ENCODE data around the gene SPRED3. TPM values are rescaled to one million over a fixed set of nuclear protein-coding genes. Genes with fewer than 3 reads are reported as not detected.

SPRED3 gene
- total RNA-seq, 1 donor from 2014 or later: 0.62 TPM

GRCh38 chr19:38399081-38399480 lies 10.6 kb downstream of the SPRED3 start:
- Histone ChIP-seq H3K4me3 (no peak overlapping the region), H3K4me1 (peaks cover 8% of the 10 kb centered on the region), H3K27ac (no peak overlapping the region), H3K36me3 (no peaks in the 10 kb centered on the region), H3K27me3 (ENCODE audit: low read depth) (peaks cover 58% of the 10 kb centered on the region), H3K9me3 (no peaks in the 10 kb centered on the region)
- ATAC-seq: no peak
- DNase-seq: no peak
- no peak for TF ChIP-seq CTCF (IDR thresholded peaks at IDR 0.05)
- intact Hi-C loops (cut with DNase I): no loop called here

GRCh38 chr19:38399537-38399936 lies 11.0 kb downstream of the SPRED3 start:
- Histone ChIP-seq H3K36me3 (no peaks in the 10 kb centered on the region), H3K4me3 (no peak overlapping the region), H3K27me3 (ENCODE audit: low read depth) (peaks cover 54% of the 10 kb centered on the region), H3K9me3 (no peaks in the 10 kb centered on the region), H3K4me1 (peaks cover 12% of the 10 kb centered on the region), H3K27ac (no peak overlapping the region)
- ATAC-seq (no peak), DNase-seq (no peak)
- intact Hi-C loops (cut with DNase I): no loop called here
- TF ChIP-seq CTCF (IDR thresholded peaks at IDR 0.05): no peak

GRCh38 chr19:38400361-38400760 lies 11.9 kb downstream of the SPRED3 start:
- peaks cover 7% of the 10 kb centered on the region for H3K36me3 ChIP-seq
- no peaks in the 10 kb centered on the region for H3K9me3 ChIP-seq
- ATAC-seq (no peak), DNase-seq (no peak)
- H3K4me3 ChIP-seq: no peak overlapping the region
- peaks cover 46% of the 10 kb centered on the region for H3K27me3 ChIP-seq (ENCODE audit: low read depth)
- no peak for TF ChIP-seq CTCF (IDR thresholded peaks at IDR 0.05)
- H3K4me1 ChIP-seq: peaks cover 12% of the 10 kb centered on the region
- H3K27ac ChIP-seq: no peak overlapping the region
- intact Hi-C loops (cut with DNase I): no loop called here

GRCh38 chr19:38401148-38401547 lies 12.7 kb downstream of the SPRED3 start:
- ATAC-seq: no peak
- intact Hi-C loops (cut with DNase I): no loop called here

GRCh38 chr19:38402623-38402966 lies 14.1 kb downstream of the SPRED3 start:
- intact Hi-C loops (cut with DNase I): no loop called here
- Histone ChIP-seq H3K27me3 (ENCODE audit: low read depth) (peaks cover 23% of the 10 kb centered on the region), H3K9me3 (no peaks in the 10 kb centered on the region), H3K4me3 (peak overlapping the region; percentile 98), H3K4me1 (peaks cover 12% of the 10 kb centered on the region), H3K36me3 (peaks cover 26% of the 10 kb centered on the region), H3K27ac (peak overlapping the region; percentile 49)
- no peak for ATAC-seq
- DNase-seq: no peak
- TF ChIP-seq CTCF (IDR thresholded peaks at IDR 0.05): no peak

More at GRCh38 chr19:38401148-38401547, 12.7 kb downstream of the SPRED3 start:
- Histone ChIP-seq H3K4me3 (no peak overlapping the region), H3K27ac (no peak overlapping the region), H3K27me3 (ENCODE audit: low read depth) (peaks cover 38% of the 10 kb centered on the region), H3K4me1 (peaks cover 12% of the 10 kb centered on the region), H3K9me3 (no peaks in the 10 kb centered on the region), H3K36me3 (peaks cover 13% of the 10 kb centered on the region)
- no peak for DNase-seq
- TF ChIP-seq CTCF (IDR thresholded peaks at IDR 0.05): no peak
